Measurements from ENCODE around the gene TRAPPC3L.

The TRAPPC3L gene

DNA sequence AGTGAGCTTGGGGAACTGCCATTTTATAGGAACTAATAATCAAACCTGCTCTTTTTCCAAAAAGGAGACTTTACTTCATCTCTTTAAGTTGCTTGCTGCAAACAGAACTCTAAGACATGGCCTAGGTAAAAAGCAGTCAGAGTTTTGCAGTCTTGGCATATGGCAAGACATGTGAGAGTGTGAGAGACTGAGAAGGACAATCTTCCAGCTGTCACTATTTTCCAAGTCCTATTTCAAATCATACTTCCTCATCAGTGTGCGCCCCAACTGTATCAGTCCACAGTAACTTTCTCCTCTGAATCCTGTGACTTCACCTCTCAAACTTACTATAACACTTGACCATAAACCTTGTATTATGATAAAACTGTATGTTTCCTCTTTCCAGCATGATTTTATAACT, 74.0 kb downstream of the TRAPPC3L start:
- DNase-seq (ENCODE audit: extremely low read depth in 1 of 2, low read depth in 1 of 2), result no peak

- DNase-seq (ENCODE audit: extremely low read depth in 1 of 2, low read depth in 1 of 2), result no peak
Measured at GRCh38 chr6:116468293-116468692, 77.2 kb downstream of the TRAPPC3L start.

GRCh38 chr6:116467514-116467913, 78.0 kb downstream of the TRAPPC3L start:
- DNase-seq (ENCODE audit: extremely low read depth in 1 of 2, low read depth in 1 of 2), result no peak

- no peak for DNase-seq (ENCODE audit: extremely low read depth in 1 of 2, low read depth in 1 of 2)
Measured at GRCh38 chr6:116467096-116467495, 78.4 kb downstream of the TRAPPC3L start.

GRCh38 chr6:116465246-116465645, 80.2 kb downstream of the TRAPPC3L start:
- no peak for DNase-seq (ENCODE audit: extremely low read depth in 1 of 2, low read depth in 1 of 2)

DNA sequence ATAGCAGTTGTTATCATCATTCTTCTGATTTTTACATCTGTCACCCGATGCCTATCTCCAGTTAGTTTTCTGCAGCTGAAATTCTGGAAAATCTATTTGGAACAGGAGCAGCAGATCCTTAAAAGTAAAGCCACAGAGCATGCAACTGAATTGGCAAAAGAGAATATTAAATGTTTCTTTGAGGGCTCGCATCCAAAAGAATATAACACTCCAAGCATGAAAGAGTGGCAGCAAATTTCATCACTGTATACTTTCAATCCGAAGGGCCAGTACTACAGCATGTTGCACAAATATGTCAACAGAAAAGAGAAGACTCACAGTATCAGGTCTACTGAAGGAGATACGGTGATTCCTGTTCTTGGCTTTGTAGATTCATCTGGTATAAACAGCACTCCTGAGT, 82.2 kb downstream of the TRAPPC3L start:
- DNase-seq (ENCODE audit: extremely low read depth in 1 of 2, low read depth in 1 of 2), result no peak

GRCh38 chr6:116461932-116462885, 83.3 kb downstream of the TRAPPC3L start:
- peak in 1 of 2 donors; percentile 3 for DNase-seq (ENCODE audit: extremely low read depth in 1 of 2, low read depth in 1 of 2)

DNA sequence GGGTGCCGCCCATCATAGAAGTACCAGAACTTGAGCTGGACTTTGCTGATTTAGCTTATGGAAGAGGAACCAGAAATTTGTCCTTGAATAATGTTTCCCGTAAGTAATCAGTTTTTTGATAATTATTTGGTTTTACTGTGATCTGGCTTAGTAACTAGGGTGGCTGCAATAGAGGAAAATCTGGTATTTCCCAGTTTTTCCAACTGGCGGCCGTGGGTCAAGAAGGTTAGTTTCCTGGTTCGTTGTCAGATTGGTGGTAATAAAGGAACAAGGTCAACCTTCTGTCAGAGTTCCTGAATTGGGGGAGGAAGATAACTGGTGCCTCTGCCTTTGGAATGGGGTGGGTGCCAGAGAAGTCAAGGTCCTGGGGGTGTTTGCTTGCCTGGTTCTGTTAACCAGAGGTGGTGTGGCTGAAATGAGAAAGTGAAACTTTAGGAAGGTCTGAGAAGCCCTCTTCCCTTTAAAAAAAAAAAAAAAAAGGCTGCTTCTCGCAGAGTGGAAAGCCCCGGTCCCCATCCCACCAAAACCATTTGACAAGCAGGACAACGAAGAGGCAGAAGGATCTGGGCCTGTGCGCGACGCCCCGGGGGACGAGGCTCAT, 84.1 kb downstream of the TRAPPC3L start, which contains the start of gene CALHM6:
Gene CALHM6, plus strand, starts transcription at position 45 of the 601 bp plus-strand sequence. Its CDS starts 555 bp downstream, at position 600.
- no peak for DNase-seq (ENCODE audit: extremely low read depth in 1 of 2, low read depth in 1 of 2)

- no peak for DNase-seq (ENCODE audit: extremely low read depth in 1 of 2, low read depth in 1 of 2)
Measured at GRCh38 chr6:116459927-116460326, 85.6 kb downstream of the TRAPPC3L start.

DNA sequence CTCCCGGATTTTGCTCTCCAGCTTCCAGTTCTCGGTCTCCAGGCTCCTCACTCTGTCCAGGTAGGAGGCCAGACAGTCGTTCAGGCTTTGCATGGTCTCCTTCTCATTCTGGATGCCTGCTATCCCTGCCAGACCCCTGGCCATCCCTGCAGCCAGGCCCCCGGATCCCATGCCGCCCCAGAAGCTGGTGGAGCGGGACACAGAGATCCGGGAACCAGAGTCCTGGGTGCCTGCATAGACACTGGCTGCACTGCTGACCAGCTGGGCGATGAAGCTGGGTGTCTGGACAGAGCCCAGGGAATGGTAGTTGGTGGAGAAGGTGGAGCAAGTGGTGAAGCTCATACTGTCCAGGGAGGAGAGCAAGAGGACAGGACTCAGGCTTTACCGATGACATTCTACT, 87.2 kb downstream of the TRAPPC3L start:
- DNase-seq (ENCODE audit: extremely low read depth in 1 of 2, low read depth in 1 of 2), result no peak

- DNase-seq (ENCODE audit: extremely low read depth in 1 of 2, low read depth in 1 of 2), result no peak
Measured at GRCh38 chr6:116456927-116457326, 88.6 kb downstream of the TRAPPC3L start.

DNA sequence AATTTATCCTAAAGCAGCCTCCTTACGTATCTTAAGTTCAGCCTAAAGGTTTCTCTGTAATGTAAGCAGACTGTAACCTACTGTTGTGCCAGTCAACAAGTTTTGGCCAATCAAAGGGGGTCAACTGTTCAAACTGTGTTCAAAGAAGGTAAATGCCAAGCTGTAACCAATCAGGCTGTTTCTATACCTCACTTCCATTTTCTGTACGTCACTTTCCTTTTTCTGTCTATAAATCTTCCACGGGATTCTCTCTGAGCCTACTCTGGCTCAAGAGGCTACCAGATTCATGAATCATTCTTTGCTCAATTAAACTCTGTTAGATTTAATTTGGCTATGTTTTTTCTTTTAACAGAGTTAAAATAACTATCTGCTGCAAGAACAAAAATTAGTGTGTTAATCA, 89.4 kb downstream of the TRAPPC3L start:
- no peak for DNase-seq (ENCODE audit: extremely low read depth in 1 of 2, low read depth in 1 of 2)

DNA sequence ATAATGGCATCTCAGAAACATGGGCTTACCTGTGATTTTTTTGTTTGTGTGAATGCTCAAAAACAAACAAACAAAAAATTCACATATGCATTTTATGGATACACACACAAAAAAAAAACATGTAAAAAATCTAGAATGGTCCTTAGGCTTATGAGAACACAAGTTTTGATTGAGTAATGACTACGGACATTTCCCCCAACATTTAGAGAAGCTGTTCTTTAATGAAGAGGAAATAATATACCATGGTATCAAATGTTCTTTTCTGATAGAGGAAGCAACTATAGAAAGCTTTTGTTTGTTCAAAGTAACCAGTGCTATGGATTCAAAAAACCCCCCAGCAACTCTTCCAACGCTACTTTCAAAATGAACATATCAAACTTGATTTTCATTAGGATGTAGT, 93.0 kb downstream of the TRAPPC3L start:
- DNase-seq (ENCODE audit: extremely low read depth in 1 of 2, low read depth in 1 of 2), result no peak

- DNase-seq (ENCODE audit: extremely low read depth in 1 of 2, low read depth in 1 of 2), result no peak
Measured at GRCh38 chr6:116451916-116452315, 93.6 kb downstream of the TRAPPC3L start.

- DNase-seq (ENCODE audit: extremely low read depth in 1 of 2, low read depth in 1 of 2), result no peak
Measured at GRCh38 chr6:116450769-116451740, 94.4 kb downstream of the TRAPPC3L start.

DNA sequence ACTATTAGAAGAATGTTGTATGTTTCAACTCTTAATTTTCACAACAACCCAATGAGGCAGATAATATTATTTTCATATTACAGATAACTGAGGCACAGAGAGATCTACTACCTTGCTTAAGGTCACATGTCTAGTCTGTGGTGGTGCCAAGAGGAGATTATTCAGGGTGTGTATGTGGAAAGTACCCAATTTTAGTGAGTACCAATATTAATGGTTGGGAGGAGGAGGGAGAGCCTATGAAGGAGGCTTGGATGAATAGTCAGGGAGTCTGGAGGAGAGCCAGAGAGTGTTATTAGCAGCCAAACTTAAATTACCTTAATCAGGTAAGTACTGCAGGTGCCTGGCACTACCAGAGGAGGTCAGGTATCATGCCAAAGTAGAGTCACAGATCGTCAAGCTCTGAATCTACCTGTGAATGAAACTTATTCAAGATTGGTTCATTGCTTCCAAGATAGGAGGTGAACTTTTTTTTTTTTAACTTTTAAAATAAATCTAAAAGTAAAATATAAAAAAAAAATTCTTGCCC, 95.2 kb downstream of the TRAPPC3L start:
- no peak for DNase-seq (ENCODE audit: extremely low read depth in 1 of 2, low read depth in 1 of 2)

- DNase-seq (ENCODE audit: extremely low read depth in 1 of 2, low read depth in 1 of 2), result no peak
Measured at GRCh38 chr6:116449565-116449964, 95.9 kb downstream of the TRAPPC3L start.

GRCh38 chr6:116447496-116448011, 97.9 kb downstream of the TRAPPC3L start:
- DNase-seq (ENCODE audit: extremely low read depth in 1 of 2, low read depth in 1 of 2), result no peak

DNA sequence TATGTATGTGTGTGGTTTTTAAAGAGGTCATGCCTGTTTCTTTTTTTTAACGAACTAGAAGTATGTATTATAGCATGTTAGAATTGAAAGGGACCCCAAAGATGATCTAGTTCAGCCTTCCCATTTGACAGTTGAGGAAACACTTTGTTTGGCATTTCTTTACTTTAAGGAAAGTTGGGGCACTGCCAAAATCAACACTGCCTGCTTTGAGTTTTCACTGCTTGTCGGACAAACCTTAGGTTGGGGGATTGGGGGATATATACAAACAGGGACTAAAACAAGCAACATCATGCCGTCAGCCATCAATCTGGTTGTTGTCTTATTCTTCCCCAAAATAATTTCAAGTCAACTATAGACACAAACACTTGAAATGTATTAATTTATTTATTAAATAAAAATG, 98.4 kb downstream of the TRAPPC3L start:
- DNase-seq (ENCODE audit: extremely low read depth in 1 of 2, low read depth in 1 of 2), result no peak

DNA sequence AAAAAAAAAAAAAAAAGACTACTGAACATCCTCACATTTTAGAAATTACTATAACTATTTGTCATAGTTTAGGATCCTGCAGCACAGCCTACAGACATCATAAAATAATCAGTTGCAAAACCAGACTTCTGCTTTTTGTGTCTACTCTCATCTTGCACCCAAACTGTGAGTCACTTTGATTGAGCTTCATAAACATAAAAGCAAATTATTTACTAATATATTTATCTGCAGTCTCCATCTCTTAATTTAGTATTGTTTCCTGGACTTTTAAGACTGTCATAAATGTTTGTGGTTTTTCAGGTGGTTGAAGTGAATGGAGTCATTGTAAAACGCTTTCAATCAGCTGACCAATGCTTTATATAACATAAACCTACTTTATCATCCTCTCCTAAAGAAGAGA, 99.1 kb downstream of the TRAPPC3L start:
- no peak for DNase-seq (ENCODE audit: extremely low read depth in 1 of 2, low read depth in 1 of 2)

Measured in activated CD8-positive, alpha-beta memory T cell treated with anti-CD3 and anti-CD28 coated beads for 1 hour (primary cell).